Epidermal melanocyte (primary cell): ENCODE data around the gene STMND1.

Source experiments
- DNase-seq: peaks from one replicate; pipeline ENCODE4 v3.0.0; 2011; ENCODE audit warnings: low spot score; ENCODE audit not compliant: insufficient read length

STMND1 gene

GRCh38 chr6:17097982-17098381 lies 3.9 kb upstream of the STMND1 start:
- DNase-seq, result no peak

DNA sequence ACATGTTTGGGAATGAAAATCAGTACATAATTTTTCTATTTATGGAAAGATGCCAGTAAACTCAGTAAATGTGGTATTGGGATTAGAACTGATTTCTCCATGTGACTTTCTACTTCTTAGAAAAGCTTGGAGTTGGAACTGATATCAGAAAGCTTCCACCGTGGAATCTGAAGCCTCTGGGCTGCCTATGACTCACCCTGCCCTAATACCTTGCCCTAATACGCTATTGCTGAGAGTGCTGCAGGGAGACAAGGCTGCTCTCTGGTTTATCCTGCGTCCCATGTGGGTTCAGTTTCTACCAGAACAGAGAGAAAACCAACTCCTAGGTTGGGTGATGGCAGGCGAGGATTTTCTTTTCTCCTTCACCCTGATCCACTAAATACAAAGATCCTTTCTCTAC lies 3.3 kb upstream of the STMND1 start:
- DNase-seq, result no peak

DNA sequence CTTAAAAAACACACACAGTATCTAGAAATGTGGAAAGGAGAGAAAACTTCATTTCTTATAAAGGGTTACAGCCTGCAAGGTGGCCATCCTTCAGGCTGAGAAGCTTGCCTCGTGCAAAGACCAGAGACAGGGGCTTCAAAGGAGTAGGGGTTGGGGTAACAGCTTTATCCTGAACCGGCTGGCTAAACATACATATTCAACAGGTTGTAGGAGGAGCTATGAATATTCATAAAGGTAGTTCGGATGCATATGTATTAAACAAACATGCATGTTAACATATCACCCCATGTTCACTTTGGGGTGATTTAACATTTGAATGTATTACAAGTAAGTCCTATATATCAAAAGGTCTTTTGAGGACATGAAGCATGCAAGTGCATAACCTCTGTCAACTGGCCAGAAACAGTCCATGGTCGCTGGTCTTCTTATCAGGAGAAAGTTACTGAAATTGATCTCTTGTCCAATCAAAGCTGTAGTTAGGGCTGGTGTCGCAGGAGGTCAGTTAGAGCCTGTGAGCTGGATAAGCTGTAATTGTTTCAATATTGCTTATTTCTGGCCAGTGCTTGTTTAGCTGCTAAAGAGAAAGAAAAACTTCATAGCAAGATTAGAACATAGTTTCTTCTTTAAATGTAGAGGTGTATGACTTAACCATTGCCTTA lies 2.3 kb upstream of the STMND1 start:
- no peak for DNase-seq

DNA sequence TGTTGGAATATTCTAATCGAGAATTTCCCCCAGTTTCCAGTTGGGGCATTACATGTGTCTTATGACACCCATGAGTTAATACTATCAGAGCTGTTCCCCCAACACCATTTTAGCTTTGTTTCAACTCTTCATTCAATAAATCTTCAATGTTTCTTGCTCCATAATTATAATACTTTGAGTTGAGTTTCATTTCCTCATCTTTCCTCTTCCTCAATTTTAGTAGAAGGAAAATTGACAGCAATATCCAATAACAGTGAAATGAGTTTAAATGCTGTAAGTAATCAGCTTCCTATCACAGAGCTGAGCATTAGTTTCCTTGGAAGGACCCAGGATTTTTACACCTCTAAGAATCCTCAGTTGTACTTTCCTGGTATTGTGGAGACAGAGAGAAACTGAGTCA lies 1.0 kb upstream of the STMND1 start:
- DNase-seq, result no peak

- DNase-seq, result no peak
Measured at GRCh38 chr6:17102258-17102870, 514 bp downstream of the STMND1 start.

DNA sequence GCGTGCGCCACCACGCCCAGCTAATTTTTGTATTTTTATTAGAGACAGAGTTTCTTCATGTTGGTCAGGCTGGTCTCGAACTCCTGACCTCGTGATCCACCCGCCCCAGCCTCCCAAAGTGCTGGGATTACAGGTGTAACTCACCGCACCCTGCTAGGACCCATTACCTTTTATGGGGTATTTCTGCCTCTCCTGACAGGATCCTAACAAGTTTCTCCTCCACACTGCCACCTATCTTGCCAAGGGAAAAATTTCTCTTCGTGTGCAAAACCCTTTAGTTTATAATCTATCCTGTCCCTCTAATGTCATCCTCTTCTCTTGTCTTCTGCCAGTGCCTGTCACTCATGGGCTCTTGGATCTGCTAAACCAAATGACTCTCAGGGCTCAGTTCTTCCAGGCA lies 1.9 kb downstream of the STMND1 start:
- DNase-seq, result no peak

GRCh38 chr6:17107863-17108262 lies 6.0 kb downstream of the STMND1 start:
- DNase-seq, result no peak

- DNase-seq, result no peak
Measured at GRCh38 chr6:17115251-17116116, 13.6 kb downstream of the STMND1 start.

DNA sequence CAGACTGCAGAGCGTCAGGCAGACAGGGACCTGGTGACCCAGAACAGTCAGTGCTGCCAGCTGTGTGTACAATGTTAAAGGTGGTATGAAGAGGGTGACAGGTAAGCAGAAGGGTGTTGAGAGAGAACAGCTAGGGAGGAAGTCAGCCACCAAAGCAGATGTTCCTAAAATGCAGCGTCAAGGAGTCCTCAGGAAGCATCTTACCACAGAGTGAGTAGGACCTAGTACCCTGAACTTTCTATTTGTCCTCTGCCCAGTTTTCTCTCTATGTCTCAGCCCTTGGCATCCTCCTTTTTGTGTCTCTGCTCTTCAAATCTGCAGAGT lies 14.2 kb downstream of the STMND1 start:
- DNase-seq, result no peak

DNA sequence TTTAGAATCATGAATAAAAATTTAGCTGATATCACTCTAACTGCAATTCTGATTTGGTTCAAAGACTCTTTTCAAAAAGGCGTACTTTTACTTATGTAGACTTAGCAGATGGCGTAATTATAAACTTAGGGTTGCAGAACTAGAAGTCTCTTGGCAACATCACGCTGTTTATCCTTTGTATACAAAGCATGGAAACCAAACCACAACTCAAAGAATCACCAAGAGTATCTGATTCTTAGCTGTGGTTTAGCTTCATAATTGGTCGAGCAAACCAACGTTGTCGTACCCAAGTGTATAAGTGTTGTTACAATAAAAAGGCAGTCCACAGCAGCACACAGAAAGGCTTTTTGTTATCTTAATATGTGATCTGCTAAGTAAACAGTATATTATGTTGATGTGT lies 18.2 kb downstream of the STMND1 start:
- no peak for DNase-seq

DNA sequence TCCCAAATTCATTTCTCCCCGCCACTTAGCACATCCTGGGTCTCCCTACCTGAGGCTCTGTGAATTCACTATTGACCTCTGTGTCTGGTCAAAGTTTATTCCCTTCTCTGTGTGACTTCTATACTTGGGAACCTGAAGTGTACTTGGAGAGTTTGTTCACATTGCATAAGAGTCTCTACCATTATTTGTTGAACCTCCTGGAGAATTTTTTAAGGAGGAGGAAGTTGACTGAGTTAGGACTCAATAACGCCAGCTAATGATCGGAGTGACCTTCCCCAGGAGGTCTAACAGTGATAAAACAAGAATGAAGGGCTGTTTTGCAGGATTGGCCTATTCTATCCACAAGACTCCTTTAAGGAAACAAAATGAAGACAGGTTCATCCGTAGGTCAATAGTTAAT lies 23.6 kb downstream of the STMND1 start:
- no peak for DNase-seq

DNA sequence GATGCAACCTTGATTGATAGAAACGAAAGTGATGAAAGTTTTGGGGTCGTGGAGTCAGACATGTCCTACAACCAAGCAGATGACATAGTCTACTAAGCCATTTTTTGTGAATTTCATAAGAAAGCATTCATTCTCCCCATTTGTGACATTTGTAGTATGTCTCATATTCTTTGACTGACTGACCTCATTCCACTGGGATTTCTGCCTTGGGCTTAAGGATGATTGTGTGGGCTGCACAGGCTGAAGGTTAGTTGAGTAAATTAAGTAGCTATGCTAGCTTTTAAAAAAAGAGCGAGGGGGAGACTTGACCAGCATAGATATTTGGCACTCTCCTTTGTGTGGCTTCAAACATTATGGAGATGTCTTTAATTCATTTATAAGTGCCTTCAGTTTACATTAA lies 28.9 kb downstream of the STMND1 start:
- no peak for DNase-seq

DNA sequence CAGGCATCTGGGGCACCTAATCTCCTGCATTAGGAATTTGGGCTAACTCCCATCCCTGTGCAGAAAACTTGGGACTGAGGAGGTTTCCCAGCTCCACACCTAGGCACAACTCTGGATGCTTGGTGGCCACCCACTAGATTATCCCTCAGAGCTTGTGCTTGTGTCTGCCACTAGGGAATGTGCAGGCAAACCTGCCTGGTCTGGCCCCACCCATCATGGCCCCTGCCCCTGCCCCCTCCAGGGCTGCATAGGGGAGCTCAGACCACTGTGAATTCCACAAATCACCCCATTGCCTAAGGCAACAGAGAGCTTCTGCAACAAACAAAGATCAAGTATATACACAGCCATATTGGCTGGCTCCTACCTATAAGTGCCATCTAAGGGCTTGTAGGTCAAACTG lies 31.1 kb downstream of the STMND1 start:
- no peak for DNase-seq

- no peak for DNase-seq
Measured at GRCh38 chr6:17138033-17138432, 36.2 kb downstream of the STMND1 start.

DNA sequence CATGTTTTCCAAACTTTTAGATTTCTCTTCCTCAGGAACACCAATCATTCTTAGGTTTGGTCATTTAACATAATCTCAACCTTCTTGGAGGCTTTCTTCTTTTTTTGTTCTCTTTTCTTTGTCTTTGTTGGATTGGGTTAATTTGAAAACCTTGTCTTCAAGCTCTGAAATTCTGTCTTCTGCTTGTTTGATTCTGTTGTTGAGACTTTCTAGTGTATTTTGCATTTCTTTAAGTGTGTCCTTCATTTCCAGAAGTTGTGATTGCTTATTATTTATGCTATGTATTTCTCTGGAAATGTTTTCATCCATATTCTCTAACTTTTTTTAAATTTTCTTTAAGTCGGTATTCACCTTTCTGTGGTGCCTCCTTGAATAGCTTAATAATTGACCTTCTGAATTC lies 42.2 kb downstream of the STMND1 start:
- DNase-seq, result no peak

- DNase-seq, result no peak
Measured at GRCh38 chr6:17149571-17149970, 47.7 kb downstream of the STMND1 start.

DNA sequence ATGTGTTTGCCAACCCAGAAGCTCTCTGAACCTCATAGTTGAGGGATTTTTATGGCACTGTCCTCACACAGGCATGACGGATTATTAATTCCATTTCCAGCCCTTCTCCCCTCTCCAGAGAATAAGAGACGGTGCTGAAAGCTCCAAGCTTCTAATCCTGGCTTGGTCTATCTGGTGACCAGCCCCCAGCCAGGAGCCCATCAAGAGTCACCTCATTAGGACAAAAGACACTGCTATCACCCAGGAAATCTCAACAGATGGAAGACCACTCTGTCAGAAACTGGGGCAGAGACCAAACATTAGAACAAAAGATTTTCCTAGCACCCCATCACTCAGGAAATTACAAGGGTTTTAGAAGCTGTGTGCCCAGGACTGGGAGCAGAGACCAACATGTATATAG lies 48.2 kb downstream of the STMND1 start:
- no peak for DNase-seq

DNA sequence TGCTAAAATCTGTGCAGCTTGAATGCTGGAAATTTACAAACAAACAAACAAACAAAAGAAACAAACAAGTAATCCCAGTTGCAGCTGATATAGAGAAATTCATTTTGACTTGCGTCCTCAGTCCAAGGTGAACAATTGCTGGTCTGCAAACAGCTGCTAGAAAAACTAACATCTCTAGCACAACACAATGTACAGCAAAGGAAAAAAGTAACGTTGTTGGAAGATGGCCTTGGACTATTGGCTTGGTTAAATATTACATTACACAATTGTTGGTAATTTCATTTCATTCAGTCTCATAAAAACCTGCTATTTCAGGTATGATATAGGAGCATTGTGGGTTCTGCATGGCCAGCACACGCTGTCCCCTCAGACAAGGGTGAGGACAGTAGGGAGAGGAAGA lies 50.0 kb downstream of the STMND1 start:
- DNase-seq, result no peak

- no peak for DNase-seq
Measured at GRCh38 chr6:17152703-17153102, 50.9 kb downstream of the STMND1 start.

- DNase-seq, result peak; percentile 60
Measured at GRCh38 chr6:17156112-17156921, 54.5 kb downstream of the STMND1 start.

DNA sequence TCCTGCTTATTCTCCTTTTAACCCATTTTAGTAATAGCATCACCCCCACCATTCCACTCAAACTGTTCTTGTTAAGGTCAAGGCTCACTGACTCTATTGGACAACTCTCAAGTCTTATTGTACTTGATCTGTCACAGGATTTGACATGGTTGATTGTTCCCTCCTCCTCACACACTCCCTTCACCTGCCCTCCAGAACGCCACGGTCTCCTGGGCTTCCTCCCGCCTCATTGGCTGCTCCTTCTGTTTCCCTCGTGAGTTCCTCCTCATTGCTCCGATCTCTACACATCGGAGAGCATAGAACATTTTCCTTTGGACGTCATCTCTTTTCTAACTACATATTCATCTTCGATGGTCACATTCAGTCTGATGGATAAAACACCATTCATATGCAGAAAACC lies 55.1 kb downstream of the STMND1 start:
- no peak for DNase-seq

DNA sequence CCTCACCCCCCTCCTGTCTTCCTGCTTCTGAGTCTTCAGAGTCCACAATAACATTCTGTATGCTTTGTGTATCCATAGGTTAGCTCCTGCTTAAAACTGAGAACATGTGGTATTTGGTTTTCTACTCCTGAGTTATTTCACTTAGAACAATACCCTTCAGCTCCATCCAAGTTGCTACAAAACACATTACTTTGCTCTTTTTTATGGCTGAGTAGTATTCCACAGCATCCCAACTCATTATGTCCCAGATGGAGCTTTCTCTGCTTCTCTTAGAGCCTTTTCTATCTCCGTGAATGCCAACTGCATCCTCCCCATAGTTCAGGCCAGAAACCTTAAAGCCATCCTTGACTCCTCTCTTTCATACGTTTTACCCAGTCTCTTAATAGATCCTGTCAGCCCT lies 55.8 kb downstream of the STMND1 start:
- DNase-seq, result no peak
